ENCODE measurements around the gene ALKBH5.

Gene ALKBH5

GRCh38 chr17:18225121-18225641, 41.6 kb downstream of the ALKBH5 start, which contains the start of gene LLGL1:
TSS of gene LLGL1 (plus strand) at chr17:18225635. CDS start at chr17:18225683, 48 bp downstream.
- peak; percentile 90 to 94 for DNase-seq

GRCh38 chr17:18225642-18226283, 42.1 kb downstream of the ALKBH5 start:
- DNase-seq, result peak in 1 of 2 experiments; percentile 21

GRCh38 chr17:18226284-18226945, 42.8 kb downstream of the ALKBH5 start:
- no peak for DNase-seq

DNA sequence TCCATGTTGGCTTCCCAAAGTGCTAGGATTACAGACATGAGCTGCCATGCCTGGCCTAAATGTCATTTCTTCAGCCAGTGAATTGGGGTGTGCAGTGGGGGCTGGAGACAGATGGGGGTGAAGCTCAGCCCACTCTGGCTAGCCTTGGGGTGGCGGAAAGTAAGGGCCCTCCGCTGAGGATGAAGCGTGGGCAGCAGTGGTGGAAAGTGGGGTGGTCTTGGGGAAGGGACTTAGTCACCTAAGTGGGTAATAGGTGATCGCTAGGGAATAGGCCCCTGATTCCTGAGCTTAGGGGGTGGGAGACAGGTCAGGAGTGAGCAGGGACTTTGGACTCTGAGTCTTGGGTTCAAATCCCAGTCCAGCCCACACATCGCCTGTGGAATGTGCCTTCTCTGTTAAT, 44.0 kb downstream of the ALKBH5 start:
- no peak for DNase-seq

GRCh38 chr17:18228176-18228682, 44.6 kb downstream of the ALKBH5 start:
- no peak for DNase-seq

GRCh38 chr17:18229254-18229653, 45.6 kb downstream of the ALKBH5 start:
- no peak for DNase-seq

GRCh38 chr17:18229771-18230170, 46.1 kb downstream of the ALKBH5 start:
- DNase-seq, result no peak

DNA sequence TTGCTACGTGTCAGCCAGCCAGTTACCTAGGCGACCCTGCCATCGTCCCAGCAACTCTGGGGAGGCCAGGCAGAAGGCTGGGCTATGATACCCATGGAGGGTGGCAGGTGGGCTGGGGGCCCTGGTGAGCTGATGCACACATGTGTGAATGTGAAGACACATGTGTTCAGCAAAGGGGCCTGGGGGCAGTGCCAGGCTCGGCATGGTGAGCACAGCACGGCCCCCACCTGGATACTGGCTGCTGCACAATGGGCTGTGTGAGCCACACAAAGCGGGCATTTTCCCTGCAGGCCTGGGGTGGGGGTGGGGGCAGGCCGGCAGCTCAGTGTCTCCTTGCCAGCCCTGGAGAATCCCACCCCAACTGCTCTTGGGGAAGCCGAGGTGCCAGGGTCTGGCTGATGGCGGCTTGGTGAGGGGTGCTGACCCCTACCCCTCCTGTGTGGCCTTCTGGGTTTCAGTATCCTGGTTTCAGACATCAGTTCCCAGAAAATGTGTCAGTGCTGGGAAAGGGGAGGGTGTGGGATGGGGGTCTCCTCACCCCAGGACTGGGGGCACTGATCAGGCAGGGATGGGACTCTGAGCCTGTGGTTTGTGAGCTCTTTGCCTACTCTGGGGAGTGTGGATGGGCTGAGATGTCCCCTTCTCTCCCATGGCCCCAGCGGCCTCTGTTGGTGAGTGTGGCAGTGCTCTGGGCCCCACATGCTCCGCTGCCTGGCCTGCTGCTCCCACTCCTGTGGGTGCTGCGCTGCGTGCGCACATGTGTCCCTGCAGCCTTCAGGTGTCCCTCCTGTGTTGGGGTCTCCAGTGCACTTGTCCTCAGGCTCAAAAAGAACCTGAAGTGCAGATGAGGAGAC, 46.9 kb downstream of the ALKBH5 start:
- DNase-seq, result peak in 1 of 2 experiments; percentile 79

GRCh38 chr17:18231164-18231563, 47.5 kb downstream of the ALKBH5 start:
- DNase-seq, result no peak

DNA sequence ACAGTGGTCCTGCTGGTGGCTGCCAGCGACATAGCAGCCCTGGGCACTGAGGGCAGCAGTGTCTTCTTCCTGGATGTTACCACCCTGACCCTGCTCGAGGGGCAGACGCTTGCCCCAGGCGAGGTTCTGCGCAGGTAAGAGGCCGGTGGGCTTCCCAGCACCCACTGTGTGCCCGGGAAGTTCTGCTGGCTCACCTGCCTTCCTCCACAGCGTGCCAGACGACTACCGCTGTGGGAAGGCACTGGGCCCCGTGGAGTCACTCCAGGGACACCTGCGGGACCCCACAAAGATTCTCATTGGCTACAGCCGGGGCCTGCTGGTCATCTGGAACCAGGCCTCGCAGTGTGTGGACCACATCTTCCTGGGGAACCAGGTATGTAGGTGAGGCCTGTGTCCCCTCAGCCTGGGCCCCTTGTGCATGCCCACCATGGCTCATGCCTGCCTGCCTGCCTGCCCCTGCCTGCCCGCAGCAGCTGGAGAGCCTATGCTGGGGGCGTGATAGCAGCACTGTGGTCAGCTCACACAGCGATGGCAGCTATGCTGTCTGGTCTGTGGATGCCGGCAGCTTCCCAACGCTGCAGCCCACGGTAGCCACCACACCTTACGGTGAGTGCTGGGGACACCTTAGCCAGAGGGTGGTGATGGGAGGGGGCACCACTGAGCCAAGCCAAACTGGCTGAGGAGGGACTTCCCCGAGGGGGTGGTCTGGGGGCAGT, 50.3 kb downstream of the ALKBH5 start:
- DNase-seq, result no peak

- DNase-seq, result no peak
Measured at GRCh38 chr17:18234853-18235380, 51.3 kb downstream of the ALKBH5 start.

GRCh38 chr17:18235743-18236256, 52.2 kb downstream of the ALKBH5 start:
- no peak for DNase-seq

DNA sequence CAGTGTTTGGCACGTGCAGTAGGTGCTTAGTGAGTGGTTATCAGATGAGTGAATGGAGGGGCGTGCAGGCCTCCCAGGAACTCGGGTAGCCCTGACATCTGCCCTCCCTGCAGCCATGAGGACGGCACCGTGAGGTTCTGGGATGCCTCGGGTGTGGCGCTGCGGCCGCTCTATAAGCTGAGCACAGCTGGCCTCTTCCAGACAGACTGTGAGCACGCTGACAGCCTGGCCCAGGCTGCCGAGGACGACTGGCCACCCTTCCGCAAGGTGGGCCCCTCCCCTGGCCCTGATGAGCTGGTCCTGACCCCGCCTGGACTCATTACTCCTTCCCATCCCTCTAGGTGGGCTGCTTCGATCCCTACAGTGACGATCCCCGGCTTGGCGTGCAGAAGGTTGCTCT, 52.9 kb downstream of the ALKBH5 start:
- no peak for DNase-seq

DNA sequence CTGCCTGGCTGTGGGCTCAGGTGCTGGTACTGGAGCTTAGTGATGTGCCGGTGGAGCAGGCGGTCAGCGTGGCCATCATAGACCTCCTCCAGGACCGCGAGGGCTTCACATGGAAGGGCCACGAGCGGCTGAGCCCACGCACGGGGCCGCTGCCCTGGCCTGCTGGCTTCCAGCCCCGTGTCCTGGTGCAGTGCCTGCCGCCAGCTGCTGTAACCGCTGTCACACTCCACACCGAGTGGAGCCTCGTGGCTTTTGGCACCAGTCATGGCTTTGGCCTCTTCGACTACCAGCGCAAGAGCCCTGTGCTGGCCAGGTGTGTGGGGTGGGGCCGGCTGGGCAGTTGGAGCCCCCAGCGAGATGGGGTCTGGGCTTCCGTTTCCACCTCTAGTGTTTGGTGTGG, 53.8 kb downstream of the ALKBH5 start:
- DNase-seq, result no peak

- DNase-seq, result no peak
Measured at GRCh38 chr17:18238299-18238698, 54.7 kb downstream of the ALKBH5 start.

DNA sequence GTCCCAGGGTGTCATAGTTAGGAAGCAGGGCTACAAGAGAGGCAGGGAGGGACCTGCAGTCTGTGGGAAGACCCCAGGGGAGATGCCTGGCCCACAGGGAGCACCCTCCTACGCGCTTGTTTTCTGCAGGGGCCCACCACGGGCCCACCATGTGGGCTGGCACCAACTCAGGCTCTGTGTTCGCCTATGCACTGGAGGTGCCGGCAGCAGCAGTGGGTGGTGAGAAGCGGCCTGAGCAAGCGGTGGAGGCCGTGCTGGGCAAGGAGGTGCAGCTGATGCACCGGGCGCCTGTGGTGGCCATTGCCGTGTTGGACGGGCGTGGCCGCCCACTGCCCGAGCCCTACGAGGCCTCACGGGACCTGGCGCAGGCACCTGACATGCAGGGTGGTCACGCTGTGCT, 56.8 kb downstream of the ALKBH5 start:
- no peak for DNase-seq

- no peak for DNase-seq
Measured at GRCh38 chr17:18241229-18241871, 57.7 kb downstream of the ALKBH5 start.

DNA sequence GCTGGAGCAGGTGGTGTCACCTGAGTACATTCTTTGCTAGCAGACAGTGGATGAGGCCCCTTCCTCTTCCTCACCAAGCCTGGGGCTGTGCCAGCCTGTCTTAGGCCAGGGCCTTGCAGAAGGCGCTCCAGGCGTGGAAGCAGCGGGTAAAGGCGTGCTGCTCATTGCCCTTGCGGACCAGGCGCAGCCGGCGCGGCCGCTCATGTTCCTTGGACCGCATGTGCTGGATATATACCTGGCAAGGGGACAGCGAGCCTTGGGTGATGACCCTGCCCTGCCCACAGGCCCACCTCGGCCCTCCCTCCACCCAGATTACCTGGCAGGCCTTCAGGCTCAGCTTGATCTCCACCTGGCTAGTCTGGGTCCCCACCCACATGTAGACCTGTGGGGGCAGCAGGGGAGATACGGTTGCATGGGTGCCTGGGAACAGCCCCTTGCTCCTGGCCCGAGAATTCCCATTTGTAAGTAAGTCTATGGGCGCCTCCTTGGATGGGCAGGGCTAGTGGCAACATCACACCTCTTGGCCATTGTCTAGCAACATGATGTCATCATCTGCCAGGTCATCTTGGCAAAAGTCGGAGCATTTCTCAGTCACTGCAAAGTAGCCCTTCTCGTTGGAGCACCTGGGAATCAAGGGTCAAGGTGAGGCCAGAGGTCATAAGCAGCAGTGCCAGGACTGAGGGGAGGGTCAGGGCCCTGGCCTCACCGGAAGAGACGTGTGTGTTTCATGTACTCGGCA, 61.6 kb downstream of the ALKBH5 start:
- no peak for DNase-seq

DNA sequence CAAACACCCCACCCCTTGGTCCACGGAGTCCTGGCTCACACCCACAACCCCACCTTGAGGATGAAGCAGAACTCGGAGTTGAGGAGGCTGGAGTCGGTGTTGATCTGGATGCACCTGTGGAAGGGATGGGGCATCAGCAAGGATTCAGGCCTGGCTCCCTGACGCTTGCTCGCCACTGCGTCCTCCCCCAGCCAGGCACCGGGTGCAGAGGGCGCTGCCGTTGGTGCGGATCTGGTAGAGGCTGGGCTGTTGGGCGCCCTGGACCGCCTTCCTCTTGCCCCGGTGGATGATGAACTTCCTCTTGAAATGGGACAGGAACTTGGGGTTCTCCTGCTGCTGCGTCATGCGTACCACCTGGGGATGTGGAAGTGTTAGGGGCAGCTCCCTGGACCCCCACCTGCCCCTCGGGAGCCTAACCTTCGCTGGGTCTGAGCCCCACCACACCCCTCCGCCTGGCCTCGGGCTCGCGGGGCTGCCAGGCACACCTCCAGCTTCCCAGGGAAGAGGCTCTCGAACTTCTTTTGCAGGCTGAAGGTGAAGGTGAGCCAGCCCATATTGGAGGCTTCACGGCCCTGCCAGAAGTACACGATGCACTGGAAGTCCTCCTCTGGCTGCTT, 62.6 kb downstream of the ALKBH5 start:
- DNase-seq, result no peak

DNA sequence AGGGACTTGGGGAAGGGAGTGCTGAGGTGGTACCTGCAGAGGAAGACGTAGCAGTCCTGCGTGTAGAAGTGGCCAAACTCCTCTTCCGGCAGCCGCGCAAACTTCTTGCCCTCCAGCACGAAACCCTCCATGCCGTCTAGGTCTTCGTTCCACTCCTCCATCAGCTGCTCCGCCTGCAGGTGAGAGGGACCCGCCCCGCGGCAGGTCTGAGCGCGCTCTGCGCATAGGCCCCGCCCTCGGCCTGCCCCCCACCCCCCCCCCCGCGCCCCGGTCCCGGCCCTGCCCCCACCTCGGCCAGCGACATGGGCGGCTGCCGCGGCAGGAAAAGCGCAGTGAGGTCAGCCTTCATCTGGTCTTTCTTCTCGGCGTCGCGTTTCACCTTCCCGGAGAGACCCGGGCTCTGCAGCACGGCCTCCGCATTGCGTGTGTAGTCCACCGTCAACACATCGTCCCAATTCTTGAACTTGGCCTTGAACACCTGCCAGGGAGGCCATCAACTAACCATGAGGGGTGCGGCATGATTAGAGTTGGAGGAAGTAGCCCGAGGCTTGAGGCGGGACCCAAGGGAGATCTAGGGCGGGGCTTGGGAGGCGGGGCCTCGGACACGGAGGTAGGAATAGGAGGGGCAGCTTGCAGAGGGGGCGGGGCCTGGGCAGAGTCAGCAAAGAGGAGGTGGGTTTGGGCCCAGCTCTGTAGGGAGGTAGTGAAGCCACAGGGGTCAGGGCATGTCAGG, 63.4 kb downstream of the ALKBH5 start:
- DNase-seq, result no peak
